CD8-positive, alpha-beta memory T cell (primary cell): Measurements from ENCODE around the gene OR8B4. TPM values are rescaled to one million over a fixed set of nuclear protein-coding genes. Genes with fewer than 3 reads are reported as not detected.
"Not testable (repeated sequence)": the region's sequence is repeated elsewhere in the genome, so short reads cannot be mapped to it uniquely, and the experiment has no call there.

ENCODE experiments used
- CTCF ChIA-PET: fragments of 350-600 bp; sonication (Branson Sonifier 250); formaldehyde crosslinking; loops from one replicate; lab custom pipeline; 2021; ENCODE audit warnings: antibody characterized with exemption; lab: Charles Lee
- POLR2A ChIA-PET: fragments of 350-600 bp; sonication (Branson Sonifier 250); formaldehyde crosslinking; loops from one replicate; lab custom pipeline; 2021; ENCODE audit warnings: antibody characterized with exemption; lab: Charles Lee
- DNase-seq, 5 donors: peaks; one replicate each; pipeline versions ENCODE4 v3.0.0 to v3.0.0-alpha.2; 2020 to 2022; ENCODE audit warnings: mixed read lengths in 1 of 5
- H3K27ac ChIP-seq: one replicate; pipeline ENCODE4 v1.7.0; 2013; ENCODE audit warnings: low read depth, mild to moderate bottlenecking, low read length, moderate library complexity
- H3K27me3 ChIP-seq: 2 replicates; pipeline ENCODE4 v1.7.0; 2013; ENCODE audit warnings: low read length, mild to moderate bottlenecking; ENCODE audit not compliant: insufficient read depth, poor library complexity, severe bottlenecking
- H3K36me3 ChIP-seq: 2 replicates; pipeline ENCODE4 v1.7.0; 2013; ENCODE audit warnings: mild to moderate bottlenecking, low read length, moderate library complexity; ENCODE audit not compliant: insufficient read depth
- H3K4me1 ChIP-seq: 2 replicates; pipeline ENCODE4 v1.7.0; 2013; ENCODE audit warnings: mild to moderate bottlenecking, low read length, moderate library complexity; ENCODE audit not compliant: insufficient read depth
- H3K4me3 ChIP-seq: 2 replicates; pipeline ENCODE4 v1.7.0; 2013; ENCODE audit warnings: mild to moderate bottlenecking, low read length
- H3K9me3 ChIP-seq: 2 replicates; pipeline ENCODE4 v1.7.0; 2013; ENCODE audit warnings: mild to moderate bottlenecking, low read length
- H3K27ac Mint-ChIP-seq, 8 donors: one replicate each; pipeline ENCODE4 v1.8.0; 2020 to 2021; ENCODE audit warnings: mixed read lengths in 8 of 8, mild to moderate bottlenecking in 6 of 8, inconsistent platforms in 3 of 8, moderate library complexity in 3 of 8
- H3K27me3 Mint-ChIP-seq, 2 donors: one replicate each; pipeline ENCODE4 v1.8.0; 2020 to 2021; ENCODE audit warnings: mixed read lengths in 2 of 2, mild to moderate bottlenecking in 1 of 2, moderate library complexity in 1 of 2
- H3K36me3 Mint-ChIP-seq, 3 donors: one replicate each; pipeline ENCODE4 v1.8.0; 2020 to 2021; ENCODE audit warnings: mixed read lengths in 3 of 3, inconsistent platforms in 1 of 3, mild to moderate bottlenecking in 1 of 3
- H3K4me1 Mint-ChIP-seq, 3 donors: one replicate each; pipeline ENCODE4 v1.8.0; 2020 to 2021; ENCODE audit warnings: mixed read lengths in 3 of 3, inconsistent platforms in 1 of 3, mild to moderate bottlenecking in 1 of 3
- H3K4me3 Mint-ChIP-seq, 7 donors: one replicate each; pipeline ENCODE4 v1.8.0; 2020 to 2021; ENCODE audit warnings: mixed read lengths in 7 of 7, mild to moderate bottlenecking in 6 of 7, moderate library complexity in 4 of 7, inconsistent platforms in 2 of 7
- H3K9me3 Mint-ChIP-seq, 5 donors: one replicate each; pipeline ENCODE4 v1.8.0; 2020 to 2022; ENCODE audit warnings: mixed read lengths in 5 of 5, mild to moderate bottlenecking in 3 of 5, moderate library complexity in 2 of 5, inconsistent platforms in 1 of 5
- polyA plus RNA-seq: library from polyadenylated mRNA; unstranded; fragments of 300-500 nt; fragmentation: Illumina TruSeq; gene quantifications from one replicate; pipeline ENCODE4 v1.2.3, GENCODE V29; 2021
- total RNA-seq, 2 experiments: library from RNA; stranded (reverse); gene quantifications; one replicate each; pipeline ENCODE4 v1.2.3, GENCODE V29; 2021

OR8B4 gene
- total and polyA plus RNA-seq, 3 experiments from 2014 or later: not detected

DNA sequence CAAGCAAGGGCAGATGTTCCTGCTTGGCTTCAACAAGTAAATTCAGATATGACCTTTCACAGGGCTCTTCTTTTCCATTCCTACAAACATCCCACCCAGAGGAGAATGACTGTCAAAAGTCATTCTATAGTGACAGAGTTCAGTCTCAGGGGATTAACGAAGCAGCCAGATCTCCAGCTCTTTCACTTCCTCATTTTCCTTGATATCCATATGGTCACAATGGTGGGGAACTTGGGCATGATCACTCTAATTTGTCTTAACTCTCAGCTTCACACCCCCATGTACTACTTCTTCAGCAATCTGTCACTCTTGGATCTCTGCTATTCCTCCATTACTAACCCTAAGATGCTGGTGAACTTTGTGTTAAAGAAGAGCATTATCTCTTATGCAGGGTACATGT is 35.8 kb upstream of the OR8B4 start:
- no peaks in the 10 kb centered on the region for H3K4me1 ChIP-seq
- Mint-ChIP-seq H3K27ac (no peak overlapping the region), H3K36me3 (no peaks in the 10 kb centered on the region), H3K4me3 (no peak overlapping the region), H3K4me1 (no peaks in the 10 kb centered on the region), H3K9me3 (peaks cover 0 to 2% (median 0%) of the 10 kb centered on the region in 5 donors), H3K27me3 (peaks cover 0 to 6% of the 10 kb centered on the region in 2 donors)
- POLR2A ChIA-PET: no interaction called here
- CTCF ChIA-PET: no interaction called here
- H3K27me3 ChIP-seq: no peaks in the 10 kb centered on the region
- no peaks in the 10 kb centered on the region for H3K36me3 ChIP-seq
- H3K9me3 ChIP-seq: no peaks in the 10 kb centered on the region
- no peak for DNase-seq
- no peak overlapping the region for H3K4me3 ChIP-seq
- H3K27ac ChIP-seq: no peak overlapping the region

DNA sequence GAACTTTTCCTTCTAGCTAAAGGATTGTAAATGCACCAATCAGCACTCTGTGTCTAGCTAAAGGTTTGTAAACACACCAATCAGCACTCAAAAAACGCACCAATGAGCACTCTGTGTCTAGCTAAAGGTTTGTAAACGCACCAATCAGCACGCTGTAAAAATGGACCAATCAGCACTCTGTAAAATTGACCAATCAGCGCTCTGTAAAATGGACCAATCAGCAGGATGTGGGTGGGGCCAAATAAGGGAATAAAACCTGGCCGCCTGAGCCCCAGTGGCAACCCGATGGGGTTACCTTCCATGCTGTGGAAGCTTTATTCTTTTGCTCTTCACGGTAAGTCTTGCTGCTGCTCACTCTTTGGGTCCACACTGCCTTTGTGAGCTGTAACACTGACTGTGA is 34.7 kb upstream of the OR8B4 start:
- CTCF ChIA-PET, H3K27me3 ChIP-seq, POLR2A ChIA-PET, H3K4me3 Mint-ChIP-seq, H3K4me1 Mint-ChIP-seq, H3K9me3 Mint-ChIP-seq, H3K27ac ChIP-seq, DNase-seq, H3K27ac Mint-ChIP-seq, H3K27me3 Mint-ChIP-seq, H3K4me3 ChIP-seq, H3K4me1 ChIP-seq, H3K36me3 Mint-ChIP-seq, H3K9me3 ChIP-seq, H3K36me3 ChIP-seq: not testable (repeated sequence)

DNA sequence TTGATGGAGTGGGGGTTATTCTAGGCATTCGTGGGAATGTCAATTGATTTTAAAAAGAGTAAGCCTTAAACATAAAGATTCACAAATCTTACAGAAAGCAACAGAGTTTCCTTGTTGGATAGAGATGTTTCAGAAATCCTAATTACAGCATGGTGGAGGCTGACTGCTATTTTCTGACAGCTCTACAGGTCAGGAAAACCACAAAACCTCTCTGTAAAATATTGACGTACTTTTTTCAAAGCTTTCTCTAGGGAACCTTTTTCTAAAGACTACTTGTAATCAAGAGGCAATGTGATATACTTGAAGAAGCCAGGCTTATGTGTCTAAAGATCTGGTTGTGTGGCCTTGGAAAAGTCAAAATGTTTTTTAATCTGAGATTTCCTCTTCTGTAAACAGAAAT is 29.9 kb upstream of the OR8B4 start:
- Mint-ChIP-seq H3K27ac (no peak overlapping the region), H3K36me3 (no peaks in the 10 kb centered on the region), H3K27me3 (peaks cover 0 to 5% of the 10 kb centered on the region in 2 donors), H3K4me1 (no peaks in the 10 kb centered on the region), H3K4me3 (no peak overlapping the region), H3K9me3 (peaks cover 0 to 9% (median 0%) of the 10 kb centered on the region in 5 donors)
- ChIA-PET CTCF (no interaction called here), POLR2A (no interaction called here)
- DNase-seq: no peak
- H3K36me3 ChIP-seq: no peaks in the 10 kb centered on the region
- H3K4me3 ChIP-seq: no peak overlapping the region
- no peaks in the 10 kb centered on the region for H3K9me3 ChIP-seq
- no peaks in the 10 kb centered on the region for H3K27me3 ChIP-seq
- no peaks in the 10 kb centered on the region for H3K4me1 ChIP-seq
- H3K27ac ChIP-seq: no peak overlapping the region

DNA sequence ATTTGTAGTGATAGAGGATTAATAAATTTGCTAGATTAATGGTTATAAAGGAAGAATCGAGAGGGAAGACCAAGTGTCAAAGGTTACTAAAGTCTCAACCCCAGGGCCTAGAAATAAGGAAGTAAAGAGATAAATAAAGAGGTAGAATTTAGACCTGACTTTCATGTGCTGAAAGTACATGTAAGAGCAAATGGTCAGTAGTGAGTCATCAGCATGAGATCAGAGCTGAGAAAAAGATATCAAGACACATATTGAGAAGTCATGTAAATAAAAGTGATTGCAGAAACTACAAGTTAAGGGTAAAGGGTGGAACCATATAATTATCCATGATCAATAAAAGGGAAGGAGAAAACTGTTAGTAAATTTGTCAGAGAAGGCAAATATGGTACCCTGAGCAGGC is 22.2 kb upstream of the OR8B4 start:
- Histone ChIP-seq H3K4me1 (no peaks in the 10 kb centered on the region), H3K27me3 (no peaks in the 10 kb centered on the region), H3K4me3 (no peak overlapping the region), H3K9me3 (no peaks in the 10 kb centered on the region), H3K27ac (no peak overlapping the region), H3K36me3 (no peaks in the 10 kb centered on the region)
- no peak for DNase-seq
- no peak overlapping the region for H3K4me3 Mint-ChIP-seq
- ChIA-PET POLR2A (no interaction called here), CTCF (no interaction called here)
- no peaks in the 10 kb centered on the region for H3K27me3 Mint-ChIP-seq
- H3K27ac Mint-ChIP-seq: peak overlapping the region in 1 of 8 donors; percentile 12
- H3K9me3 Mint-ChIP-seq: peaks cover 0 to 8% (median 0%) of the 10 kb centered on the region in 5 donors
- H3K4me1 Mint-ChIP-seq: no peaks in the 10 kb centered on the region
- H3K36me3 Mint-ChIP-seq: no peaks in the 10 kb centered on the region

DNA sequence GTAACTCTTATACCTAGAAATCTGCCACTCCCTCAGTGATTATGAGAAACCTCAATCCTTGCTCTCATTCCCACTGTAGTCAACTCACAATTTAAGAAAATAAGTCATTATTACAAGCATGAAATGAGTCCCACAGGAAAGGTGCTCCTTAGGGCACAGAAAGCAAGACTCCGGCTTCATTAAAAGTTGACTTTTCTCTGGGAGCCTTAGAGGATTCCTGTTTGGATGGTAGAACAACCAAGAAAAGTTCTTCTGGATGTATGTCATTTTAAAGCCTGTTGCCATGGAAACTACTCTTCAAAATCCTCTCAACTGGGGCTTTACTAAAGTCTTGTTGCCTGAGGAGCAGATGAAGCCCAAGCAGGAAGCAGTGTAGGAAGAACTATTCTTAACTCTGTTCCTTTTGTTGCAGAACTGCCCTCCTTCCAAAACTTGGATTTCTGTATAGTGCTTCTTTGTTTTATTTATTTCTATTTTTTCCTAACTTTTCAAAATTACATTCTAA is 21.0 kb upstream of the OR8B4 start, which contains the start of gene OR8B8:
OR8B8 (minus strand) TSS at position 51 of the 505 bp plus-strand sequence. CDS start 4,611 bp downstream, outside the sequence.
- ChIA-PET CTCF (no interaction called here), POLR2A (no interaction called here)
- H3K36me3 Mint-ChIP-seq: no peaks in the 10 kb centered on the region
- no peak within 1 kb of the TSS for H3K27ac Mint-ChIP-seq
- no peak within 1 kb of the TSS for H3K4me3 Mint-ChIP-seq
- Histone ChIP-seq H3K27me3 (no peaks in the 10 kb centered on the region), H3K4me1 (no peaks in the 10 kb centered on the region), H3K36me3 (no peaks in the 10 kb centered on the region), H3K4me3 (no peak within 1 kb of the TSS), H3K27ac (no peak within 1 kb of the TSS), H3K9me3 (no peaks in the 10 kb centered on the region)
- DNase-seq: no peak
- no peaks in the 10 kb centered on the region for H3K4me1 Mint-ChIP-seq
- peaks cover 0 to 2% (median 0%) of the 10 kb centered on the region in 5 donors for H3K9me3 Mint-ChIP-seq
- no peaks in the 10 kb centered on the region for H3K27me3 Mint-ChIP-seq

DNA sequence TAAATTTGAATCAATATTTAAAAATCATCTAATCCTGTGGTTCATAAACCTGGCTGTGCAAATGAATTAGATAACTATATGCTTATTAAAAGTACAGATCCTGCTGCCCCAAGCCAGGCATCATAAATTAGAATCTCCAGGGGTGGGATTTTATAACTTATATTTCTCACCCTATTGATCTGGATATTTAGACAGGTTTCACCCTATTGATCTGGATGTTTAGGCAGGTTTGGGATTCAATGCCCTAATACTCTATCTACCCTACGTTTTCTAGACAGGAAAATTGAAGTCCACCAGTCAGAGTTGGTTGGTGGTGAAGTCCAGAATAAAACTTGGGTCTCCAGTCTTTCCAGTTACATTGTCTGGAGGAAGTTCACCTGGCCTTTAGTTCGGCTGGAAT is 18.2 kb upstream of the OR8B4 start:
- no peaks in the 10 kb centered on the region for H3K36me3 ChIP-seq
- CTCF ChIA-PET: no interaction called here
- Mint-ChIP-seq H3K27ac (no peak overlapping the region), H3K9me3 (peaks cover 0 to 2% (median 0%) of the 10 kb centered on the region in 5 donors), H3K36me3 (no peaks in the 10 kb centered on the region), H3K4me1 (no peaks in the 10 kb centered on the region), H3K27me3 (no peaks in the 10 kb centered on the region), H3K4me3 (no peak overlapping the region)
- no peaks in the 10 kb centered on the region for H3K9me3 ChIP-seq
- no peak overlapping the region for H3K4me3 ChIP-seq
- H3K27me3 ChIP-seq: no peaks in the 10 kb centered on the region
- DNase-seq: no peak
- no peak overlapping the region for H3K27ac ChIP-seq
- POLR2A ChIA-PET: no interaction called here
- no peaks in the 10 kb centered on the region for H3K4me1 ChIP-seq

DNA sequence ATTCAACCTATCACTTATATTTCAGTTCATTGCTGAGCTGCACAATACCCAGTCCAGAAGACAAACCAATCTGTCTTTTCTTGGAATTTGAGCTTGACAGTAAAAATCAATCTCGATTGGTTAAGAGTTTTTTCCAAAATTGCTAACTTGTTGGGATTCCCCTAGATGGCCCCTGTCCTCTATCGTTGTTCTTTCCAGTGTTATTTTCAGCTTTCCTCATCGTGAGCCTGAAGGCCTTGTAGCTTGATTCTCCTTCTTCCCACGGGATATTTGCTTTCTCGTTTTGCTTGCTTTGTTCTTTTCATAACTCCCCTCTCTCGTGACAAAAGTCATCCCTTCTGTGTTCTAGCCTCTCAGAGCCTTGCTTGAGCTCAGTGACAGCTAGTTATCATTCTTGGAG is 17.8 kb upstream of the OR8B4 start:
- ChIA-PET CTCF (no interaction called here), POLR2A (no interaction called here)
- Histone ChIP-seq H3K27me3 (no peaks in the 10 kb centered on the region), H3K9me3 (no peaks in the 10 kb centered on the region), H3K27ac (no peak overlapping the region), H3K36me3 (no peaks in the 10 kb centered on the region), H3K4me1 (no peaks in the 10 kb centered on the region), H3K4me3 (no peak overlapping the region)
- H3K4me1 Mint-ChIP-seq: no peaks in the 10 kb centered on the region
- DNase-seq: no peak
- no peaks in the 10 kb centered on the region for H3K36me3 Mint-ChIP-seq
- H3K4me3 Mint-ChIP-seq: no peak overlapping the region
- peaks cover 0 to 2% (median 0%) of the 10 kb centered on the region in 5 donors for H3K9me3 Mint-ChIP-seq
- H3K27ac Mint-ChIP-seq: no peak overlapping the region
- peaks cover 0 to 1% of the 10 kb centered on the region in 2 donors for H3K27me3 Mint-ChIP-seq

DNA sequence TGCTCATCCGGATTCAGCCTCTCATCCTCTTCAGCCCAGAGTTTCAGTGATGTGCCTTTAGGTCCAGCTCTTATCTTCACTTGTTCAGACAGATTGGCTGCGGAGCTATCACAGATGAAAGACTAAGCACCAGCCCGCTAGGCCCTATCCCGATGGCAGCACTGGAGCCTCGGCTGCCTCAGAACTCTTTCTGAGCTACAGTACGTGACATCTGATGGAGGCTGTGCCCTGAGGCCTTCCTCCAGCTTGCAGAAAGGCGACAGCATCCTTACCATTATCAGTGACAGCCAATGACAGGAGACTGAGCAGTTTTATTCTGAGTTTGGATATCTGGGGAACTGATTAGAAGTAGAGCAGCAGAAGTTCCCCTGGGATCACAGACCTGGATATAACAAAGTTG is 16.8 kb upstream of the OR8B4 start:
- Mint-ChIP-seq H3K27ac (no peak overlapping the region), H3K27me3 (peaks cover 0 to 1% of the 10 kb centered on the region in 2 donors), H3K4me3 (no peak overlapping the region), H3K36me3 (no peaks in the 10 kb centered on the region), H3K4me1 (no peaks in the 10 kb centered on the region), H3K9me3 (peaks cover 0 to 2% (median 0%) of the 10 kb centered on the region in 5 donors)
- DNase-seq: no peak
- Histone ChIP-seq H3K27ac (no peak overlapping the region), H3K9me3 (no peaks in the 10 kb centered on the region), H3K4me3 (no peak overlapping the region), H3K4me1 (no peaks in the 10 kb centered on the region), H3K36me3 (no peaks in the 10 kb centered on the region), H3K27me3 (no peaks in the 10 kb centered on the region)
- ChIA-PET POLR2A (no interaction called here), CTCF (no interaction called here)
